ENCODE results near the gene ATG14. TPM values are rescaled to one million over a fixed set of nuclear protein-coding genes. Genes with fewer than 3 reads are reported as not detected.

Gene ATG14
- total and polyA plus RNA-seq, 2 experiments from 2014 or later = 7.3 to 15.2 TPM

GRCh38 chr14:55450987-55451386 lies 39.4 kb upstream of the ATG14 start (continued):
- TF ChIP-seq, protein P1, sequence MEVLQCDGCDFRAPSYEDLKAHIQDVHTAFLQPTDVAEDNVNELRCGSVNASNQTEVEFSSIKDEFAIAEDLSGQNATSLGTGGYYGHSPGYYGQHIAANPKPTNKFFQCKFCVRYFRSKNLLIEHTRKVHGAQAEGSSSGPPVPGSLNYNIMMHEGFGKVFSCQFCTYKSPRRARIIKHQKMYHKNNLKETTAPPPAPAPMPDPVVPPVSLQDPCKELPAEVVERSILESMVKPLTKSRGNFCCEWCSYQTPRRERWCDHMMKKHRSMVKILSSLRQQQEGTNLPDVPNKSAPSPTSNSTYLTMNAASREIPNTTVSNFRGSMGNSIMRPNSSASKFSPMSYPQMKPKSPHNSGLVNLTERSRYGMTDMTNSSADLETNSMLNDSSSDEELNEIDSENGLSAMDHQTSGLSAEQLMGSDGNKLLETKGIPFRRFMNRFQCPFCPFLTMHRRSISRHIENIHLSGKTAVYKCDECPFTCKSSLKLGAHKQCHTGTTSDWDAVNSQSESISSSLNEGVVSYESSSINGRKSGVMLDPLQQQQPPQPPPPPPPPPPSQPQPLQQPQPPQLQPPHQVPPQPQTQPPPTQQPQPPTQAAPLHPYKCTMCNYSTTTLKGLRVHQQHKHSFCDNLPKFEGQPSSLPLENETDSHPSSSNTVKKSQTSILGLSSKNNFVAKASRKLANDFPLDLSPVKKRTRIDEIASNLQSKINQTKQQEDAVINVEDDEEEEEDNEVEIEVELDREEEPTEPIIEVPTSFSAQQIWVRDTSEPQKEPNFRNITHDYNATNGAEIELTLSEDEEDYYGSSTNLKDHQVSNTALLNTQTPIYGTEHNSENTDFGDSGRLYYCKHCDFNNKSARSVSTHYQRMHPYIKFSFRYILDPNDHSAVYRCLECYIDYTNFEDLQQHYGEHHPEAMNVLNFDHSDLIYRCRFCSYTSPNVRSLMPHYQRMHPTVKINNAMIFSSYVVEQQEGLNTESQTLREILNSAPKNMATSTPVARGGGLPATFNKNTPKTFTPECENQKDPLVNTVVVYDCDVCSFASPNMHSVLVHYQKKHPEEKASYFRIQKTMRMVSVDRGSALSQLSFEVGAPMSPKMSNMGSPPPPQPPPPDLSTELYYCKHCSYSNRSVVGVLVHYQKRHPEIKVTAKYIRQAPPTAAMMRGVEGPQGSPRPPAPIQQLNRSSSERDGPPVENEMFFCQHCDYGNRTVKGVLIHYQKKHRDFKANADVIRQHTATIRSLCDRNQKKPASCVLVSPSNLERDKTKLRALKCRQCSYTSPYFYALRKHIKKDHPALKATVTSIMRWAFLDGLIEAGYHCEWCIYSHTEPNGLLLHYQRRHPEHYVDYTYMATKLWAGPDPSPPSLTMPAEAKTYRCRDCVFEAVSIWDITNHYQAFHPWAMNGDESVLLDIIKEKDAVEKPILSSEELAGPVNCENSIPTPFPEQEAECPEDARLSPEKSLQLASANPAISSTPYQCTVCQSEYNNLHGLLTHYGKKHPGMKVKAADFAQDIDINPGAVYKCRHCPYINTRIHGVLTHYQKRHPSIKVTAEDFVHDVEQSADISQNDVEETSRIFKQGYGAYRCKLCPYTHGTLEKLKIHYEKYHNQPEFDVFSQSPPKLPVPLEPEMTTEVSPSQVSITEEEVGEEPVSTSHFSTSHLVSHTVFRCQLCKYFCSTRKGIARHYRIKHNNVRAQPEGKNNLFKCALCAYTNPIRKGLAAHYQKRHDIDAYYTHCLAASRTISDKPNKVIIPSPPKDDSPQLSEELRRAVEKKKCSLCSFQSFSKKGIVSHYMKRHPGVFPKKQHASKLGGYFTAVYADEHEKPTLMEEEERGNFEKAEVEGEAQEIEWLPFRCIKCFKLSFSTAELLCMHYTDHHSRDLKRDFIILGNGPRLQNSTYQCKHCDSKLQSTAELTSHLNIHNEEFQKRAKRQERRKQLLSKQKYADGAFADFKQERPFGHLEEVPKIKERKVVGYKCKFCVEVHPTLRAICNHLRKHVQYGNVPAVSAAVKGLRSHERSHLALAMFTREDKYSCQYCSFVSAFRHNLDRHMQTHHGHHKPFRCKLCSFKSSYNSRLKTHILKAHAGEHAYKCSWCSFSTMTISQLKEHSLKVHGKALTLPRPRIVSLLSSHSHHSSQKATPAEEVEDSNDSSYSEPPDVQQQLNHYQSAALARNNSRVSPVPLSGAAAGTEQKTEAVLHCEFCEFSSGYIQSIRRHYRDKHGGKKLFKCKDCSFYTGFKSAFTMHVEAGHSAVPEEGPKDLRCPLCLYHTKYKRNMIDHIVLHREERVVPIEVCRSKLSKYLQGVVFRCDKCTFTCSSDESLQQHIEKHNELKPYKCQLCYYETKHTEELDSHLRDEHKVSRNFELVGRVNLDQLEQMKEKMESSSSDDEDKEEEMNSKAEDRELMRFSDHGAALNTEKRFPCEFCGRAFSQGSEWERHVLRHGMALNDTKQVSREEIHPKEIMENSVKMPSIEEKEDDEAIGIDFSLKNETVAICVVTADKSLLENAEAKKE (CRISPR knock-in tag; IDR thresholded peaks at IDR 0.05) = no peak
- TF ChIP-seq POLR2AphosphoS5 (IDR thresholded peaks at IDR 0.05; ENCODE audit: low read depth) (no peak), NANOG (IDR thresholded peaks at IDR 0.05; ENCODE audit: borderline replicate concordance) (no peak), JUNB (IDR thresholded peaks at IDR 0.05; ENCODE audit: unreplicated experiment) (no peak), ZNF114 (CRISPR knock-in tag; IDR thresholded peaks at IDR 0.05) (no peak), EZH2phosphoT487 (IDR thresholded peaks at IDR 0.05; ENCODE audit: unreplicated experiment) (no peak), ZNF331 (CRISPR knock-in tag; IDR thresholded peaks at IDR 0.05; ENCODE audit: low read depth) (no peak), CREB1 (CRISPR knock-in tag; IDR thresholded peaks at IDR 0.05; ENCODE audit: low read depth) (no peak), EZH2 (IDR thresholded peaks at IDR 0.05; ENCODE audit: low read depth, unreplicated experiment) (no peak)
- TF ChIP-seq, protein P2, sequence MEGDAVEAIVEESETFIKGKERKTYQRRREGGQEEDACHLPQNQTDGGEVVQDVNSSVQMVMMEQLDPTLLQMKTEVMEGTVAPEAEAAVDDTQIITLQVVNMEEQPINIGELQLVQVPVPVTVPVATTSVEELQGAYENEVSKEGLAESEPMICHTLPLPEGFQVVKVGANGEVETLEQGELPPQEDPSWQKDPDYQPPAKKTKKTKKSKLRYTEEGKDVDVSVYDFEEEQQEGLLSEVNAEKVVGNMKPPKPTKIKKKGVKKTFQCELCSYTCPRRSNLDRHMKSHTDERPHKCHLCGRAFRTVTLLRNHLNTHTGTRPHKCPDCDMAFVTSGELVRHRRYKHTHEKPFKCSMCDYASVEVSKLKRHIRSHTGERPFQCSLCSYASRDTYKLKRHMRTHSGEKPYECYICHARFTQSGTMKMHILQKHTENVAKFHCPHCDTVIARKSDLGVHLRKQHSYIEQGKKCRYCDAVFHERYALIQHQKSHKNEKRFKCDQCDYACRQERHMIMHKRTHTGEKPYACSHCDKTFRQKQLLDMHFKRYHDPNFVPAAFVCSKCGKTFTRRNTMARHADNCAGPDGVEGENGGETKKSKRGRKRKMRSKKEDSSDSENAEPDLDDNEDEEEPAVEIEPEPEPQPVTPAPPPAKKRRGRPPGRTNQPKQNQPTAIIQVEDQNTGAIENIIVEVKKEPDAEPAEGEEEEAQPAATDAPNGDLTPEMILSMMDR (conservative IDR thresholded peaks at IDR 0.05; ENCODE audit: low read depth in 2 of 2) = no peak

Measured in GM23338 (cell line).